ENCODE measurements around the gene TRAM2. TPM values are rescaled to one million over a fixed set of nuclear protein-coding genes. Genes with fewer than 3 reads are reported as not detected.

TRAM2 gene
- total and polyA plus RNA-seq, 2 of the 13 experiments (the other 11 are each of a cell fraction or from before 2014, with no cell fraction given), result 49.1 to 72.5 TPM

- Histone ChIP-seq H3K9ac (ENCODE audit: insufficient read depth, low read depth, low read length) (no peak overlapping the region), H3K4me1 (ENCODE audit: insufficient read depth, low read length) (peaks cover 34% of the 10 kb centered on the region), H2AFZ (ENCODE audit: low read length) (no peak overlapping the region), H3K27ac (ENCODE audit: extremely low read length, insufficient read depth, low read length) (no peak overlapping the region), H3K4me3 (replicated peaks in 1 of 3; ENCODE audit: insufficient read depth in 1 of 3, low read depth in 2 of 3, low read length in 3 of 3) (no peak overlapping the region), H3K9me3 (ENCODE audit: low read length) (no peaks in the 10 kb centered on the region), H3K36me3 (replicated peaks in 1 of 2; ENCODE audit: control insufficient read depth in 1 of 2, insufficient read depth in 2 of 2, low read length in 2 of 2) (no peaks in the 10 kb centered on the region; a peak in 1 of 5 replicates), H3K4me2 (ENCODE audit: low read depth, low read length) (no peak overlapping the region), H4K20me1 (ENCODE audit: insufficient read depth, low read length) (peaks cover 23% of the 10 kb centered on the region), H3K79me2 (ENCODE audit: insufficient read depth, low read length) (peaks cover 26% of the 10 kb centered on the region), H3K27me3 (ENCODE audit: control insufficient read depth in 1 of 2, insufficient read depth in 2 of 2, low read length in 2 of 2) (no peaks in the 10 kb centered on the region; a peak in 1 of 5 replicates)
- no TSS peak for BruUV-seq (replicated peaks)
- ChIA-PET POLR2A (interaction anchor here (1.1 to 5.7 kb wide), 3 partner anchors 8 to 17 kb away, joined by 3 to 133 read pairs (median 12); no protein-coding TSS in a partner anchor), CTCF (ENCODE audit: low intra/inter-chr PET ratio, low total read pairs) (no interaction called here)
- DNase-seq (ENCODE audit: low spot score) (no peak), ATAC-seq (no peak), FAIRE-seq (no peak)
- WGBS (ENCODE audit: low lambda C conversion rate), result 99% methylated on average over 6 of the region's 6 CpGs
- intact Hi-C loops (cut with micrococcal nuclease; ENCODE audit: unreplicated experiment), result no loop called here
- TF ChIP-seq AGO1 (IDR thresholded peaks at IDR 0.05; ENCODE audit: low read depth, low read length, poor library complexity, severe bottlenecking) (no peak), POLR2G (IDR thresholded peaks at IDR 0.05; ENCODE audit: low read depth, low read length) (no peak), ZNF598 (CRISPR knock-in tag; IDR thresholded peaks at IDR 0.05; ENCODE audit: borderline replicate concordance) (no peak)
- TF ChIP-seq, protein P1, sequence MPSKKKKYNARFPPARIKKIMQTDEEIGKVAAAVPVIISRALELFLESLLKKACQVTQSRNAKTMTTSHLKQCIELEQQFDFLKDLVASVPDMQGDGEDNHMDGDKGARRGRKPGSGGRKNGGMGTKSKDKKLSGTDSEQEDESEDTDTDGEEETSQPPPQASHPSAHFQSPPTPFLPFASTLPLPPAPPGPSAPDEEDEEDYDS (CRISPR knock-in tag; IDR thresholded peaks at IDR 0.05), result no peak
- in situ Hi-C loops (cut with HindIII; ENCODE audit: extremely low pct_ligation_motif_present, low pct_unique_long_range_greater_than_20kb), result loop anchor here (5.0 kb wide), 1 partner anchor 62 kb away; no protein-coding TSS in a partner anchor
These were observed 2.3 kb upstream of the TRAM2 start for GRCh38 chr6:52579006-52579660.

- H3K36me3 ChIP-seq (replicated peaks in 1 of 2; ENCODE audit: control insufficient read depth in 1 of 2, insufficient read depth in 2 of 2, low read length in 2 of 2), result peaks cover 0 to 7% of the 10 kb centered on the region in 2 experiments; a peak in 2 of 5 replicates
- ChIA-PET CTCF (ENCODE audit: low intra/inter-chr PET ratio, low total read pairs) (interaction anchor here (2.5 to 3.4 kb wide), 2 partner anchors 21 to 86 kb away, joined by 22 to 48 read pairs; no protein-coding TSS in a partner anchor), POLR2A (interaction anchor here (0.6 to 5.7 kb wide), 13 partner anchors 8 to 160 kb away, joined by 3 to 133 read pairs (median 4); partner anchors contain the start of gene EFHC1)
- no peak for DNase-seq (ENCODE audit: low spot score)
- no peak for FAIRE-seq
- no peaks in the 10 kb centered on the region for H3K9me3 ChIP-seq (ENCODE audit: low read length)
- peaks cover 39% of the 10 kb centered on the region for H3K79me2 ChIP-seq (ENCODE audit: insufficient read depth, low read length)
- H4K20me1 ChIP-seq (ENCODE audit: insufficient read depth, low read length), result peaks cover 35% of the 10 kb centered on the region
- peak overlapping the region; percentile 66 to 85 (median 81) for H3K4me3 ChIP-seq (replicated peaks in 1 of 3; ENCODE audit: insufficient read depth in 1 of 3, low read depth in 2 of 3, low read length in 3 of 3)
- in situ Hi-C loops (cut with HindIII; ENCODE audit: extremely low pct_ligation_motif_present, low pct_unique_long_range_greater_than_20kb) (loop anchor here (5.0 kb wide), 1 partner anchor 61 kb away; no protein-coding TSS in a partner anchor), intact Hi-C loops (cut with micrococcal nuclease; ENCODE audit: unreplicated experiment) (loop anchor here (1.0 to 2.0 kb wide), 3 partner anchors 11 to 59 kb away; no protein-coding TSS in a partner anchor)
- H2AFZ ChIP-seq (ENCODE audit: low read length), result no peak overlapping the region
- BruUV-seq (replicated peaks), result no TSS peak
- no peak for ATAC-seq
- H3K4me2 ChIP-seq (ENCODE audit: low read depth, low read length), result peak overlapping the region; percentile 84
- peaks cover 47% of the 10 kb centered on the region for H3K4me1 ChIP-seq (ENCODE audit: insufficient read depth, low read length)
- WGBS (ENCODE audit: low lambda C conversion rate), result 77% methylated on average over 9 of the region's 9 CpGs
- H3K27me3 ChIP-seq (ENCODE audit: control insufficient read depth in 1 of 2, insufficient read depth in 2 of 2, low read length in 2 of 2), result no peaks in the 10 kb centered on the region; a peak in 1 of 5 replicates
- H3K9ac ChIP-seq (ENCODE audit: insufficient read depth, low read depth, low read length), result peak overlapping the region; percentile 97
- peak overlapping the region; percentile 95 for H3K27ac ChIP-seq (ENCODE audit: extremely low read length, insufficient read depth, low read length)
- no peak for TF ChIP-seq RFX5 (IDR thresholded peaks at IDR 0.05; ENCODE audit: low read depth, low read length)
- no peak for TF ChIP-seq ZFP41 (CRISPR knock-in tag; IDR thresholded peaks at IDR 0.05; ENCODE audit: borderline replicate concordance)
- TF ChIP-seq, protein P2, sequence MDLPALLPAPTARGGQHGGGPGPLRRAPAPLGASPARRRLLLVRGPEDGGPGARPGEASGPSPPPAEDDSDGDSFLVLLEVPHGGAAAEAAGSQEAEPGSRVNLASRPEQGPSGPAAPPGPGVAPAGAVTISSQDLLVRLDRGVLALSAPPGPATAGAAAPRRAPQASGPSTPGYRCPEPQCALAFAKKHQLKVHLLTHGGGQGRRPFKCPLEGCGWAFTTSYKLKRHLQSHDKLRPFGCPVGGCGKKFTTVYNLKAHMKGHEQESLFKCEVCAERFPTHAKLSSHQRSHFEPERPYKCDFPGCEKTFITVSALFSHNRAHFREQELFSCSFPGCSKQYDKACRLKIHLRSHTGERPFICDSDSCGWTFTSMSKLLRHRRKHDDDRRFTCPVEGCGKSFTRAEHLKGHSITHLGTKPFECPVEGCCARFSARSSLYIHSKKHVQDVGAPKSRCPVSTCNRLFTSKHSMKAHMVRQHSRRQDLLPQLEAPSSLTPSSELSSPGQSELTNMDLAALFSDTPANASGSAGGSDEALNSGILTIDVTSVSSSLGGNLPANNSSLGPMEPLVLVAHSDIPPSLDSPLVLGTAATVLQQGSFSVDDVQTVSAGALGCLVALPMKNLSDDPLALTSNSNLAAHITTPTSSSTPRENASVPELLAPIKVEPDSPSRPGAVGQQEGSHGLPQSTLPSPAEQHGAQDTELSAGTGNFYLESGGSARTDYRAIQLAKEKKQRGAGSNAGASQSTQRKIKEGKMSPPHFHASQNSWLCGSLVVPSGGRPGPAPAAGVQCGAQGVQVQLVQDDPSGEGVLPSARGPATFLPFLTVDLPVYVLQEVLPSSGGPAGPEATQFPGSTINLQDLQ (CRISPR knock-in tag; IDR thresholded peaks at IDR 0.05), result no peak
- TF ChIP-seq ZNF34 (CRISPR knock-in tag; IDR thresholded peaks at IDR 0.05; ENCODE audit: borderline replicate concordance), result 0 out of 2 replicates have a peak, but pooled peaks have one; percentile 11
- no peak for TF ChIP-seq ZNF430 (CRISPR knock-in tag; IDR thresholded peaks at IDR 0.05)
- no peak for TF ChIP-seq NKX3-1 (CRISPR knock-in tag; IDR thresholded peaks at IDR 0.05)
- TF ChIP-seq ZNF552 (CRISPR knock-in tag; IDR thresholded peaks at IDR 0.05; ENCODE audit: borderline replicate concordance), result no peak
These were observed 1.1 kb upstream of the TRAM2 start for GRCh38 chr6:52577778-52578463.

All from HepG2 (cell line).